C4-2B (cell line): Measurements from ENCODE around the gene ITGA3.

Experiments used
- ZFX ChIP-seq: fragments of 450-650 bp; IDR thresholded peaks from 2 replicates; pipeline ENCODE4 v1.6.1; 2017
- TF ChIP-seq, protein P1 (sequence below): fragments of 450-650 bp; conservative IDR thresholded peaks from 2 replicates; pipeline ENCODE4 v1.5.1; 2017; ENCODE audit warnings: mild to moderate bottlenecking

DNA sequence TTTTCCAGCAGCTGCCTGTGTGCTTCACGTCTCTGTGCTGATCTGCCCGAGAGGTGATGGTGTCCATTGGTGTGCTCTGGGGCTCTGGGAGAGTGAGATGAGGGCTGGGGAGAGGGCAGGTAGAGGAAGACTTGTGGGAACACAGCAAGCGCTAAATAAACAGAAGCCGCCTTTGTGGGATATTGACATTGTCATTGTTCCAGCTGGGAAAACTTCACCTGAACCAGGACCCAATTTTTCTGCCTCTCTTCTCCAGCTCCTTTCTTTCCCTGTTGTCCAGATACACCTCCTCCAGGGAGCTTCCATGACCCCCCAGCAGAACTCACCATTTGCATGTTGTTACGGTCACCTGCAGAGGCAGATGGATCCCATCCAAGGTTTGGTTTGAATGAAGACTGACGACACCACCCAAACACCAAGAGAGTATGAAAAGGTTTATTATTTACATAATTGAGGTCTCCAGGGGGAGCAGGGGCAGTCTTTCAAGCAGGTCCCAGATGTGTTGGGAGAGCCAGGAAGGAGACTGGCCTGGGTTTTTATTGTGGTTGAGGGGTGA lies 3.6 kb upstream of the ITGA3 start:
- TF ChIP-seq, protein P1, sequence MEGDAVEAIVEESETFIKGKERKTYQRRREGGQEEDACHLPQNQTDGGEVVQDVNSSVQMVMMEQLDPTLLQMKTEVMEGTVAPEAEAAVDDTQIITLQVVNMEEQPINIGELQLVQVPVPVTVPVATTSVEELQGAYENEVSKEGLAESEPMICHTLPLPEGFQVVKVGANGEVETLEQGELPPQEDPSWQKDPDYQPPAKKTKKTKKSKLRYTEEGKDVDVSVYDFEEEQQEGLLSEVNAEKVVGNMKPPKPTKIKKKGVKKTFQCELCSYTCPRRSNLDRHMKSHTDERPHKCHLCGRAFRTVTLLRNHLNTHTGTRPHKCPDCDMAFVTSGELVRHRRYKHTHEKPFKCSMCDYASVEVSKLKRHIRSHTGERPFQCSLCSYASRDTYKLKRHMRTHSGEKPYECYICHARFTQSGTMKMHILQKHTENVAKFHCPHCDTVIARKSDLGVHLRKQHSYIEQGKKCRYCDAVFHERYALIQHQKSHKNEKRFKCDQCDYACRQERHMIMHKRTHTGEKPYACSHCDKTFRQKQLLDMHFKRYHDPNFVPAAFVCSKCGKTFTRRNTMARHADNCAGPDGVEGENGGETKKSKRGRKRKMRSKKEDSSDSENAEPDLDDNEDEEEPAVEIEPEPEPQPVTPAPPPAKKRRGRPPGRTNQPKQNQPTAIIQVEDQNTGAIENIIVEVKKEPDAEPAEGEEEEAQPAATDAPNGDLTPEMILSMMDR, result no peak
- no peak for TF ChIP-seq ZFX
